GM19328 (cell line): ENCODE data around the gene CAPN10.
"Not testable (repeated sequence)": the region's sequence is repeated elsewhere in the genome, so short reads cannot be mapped to it uniquely, and the experiment has no call there.

Source experiments
- ATAC-seq: cut with Tn5 transposase; IDR thresholded peaks from one replicate; pipeline ENCODE4 v1.9.1; 2021; ENCODE audit warnings: mild to moderate bottlenecking, moderate library complexity; ENCODE audit not compliant: unreplicated experiment

The CAPN10 gene

GRCh38 chr2:240601831-240602160 is 15.3 kb downstream of the CAPN10 start:
- no peak for ATAC-seq

GRCh38 chr2:240602266-240603050 is 15.9 kb downstream of the CAPN10 start:
- ATAC-seq: no peak

- ATAC-seq: no peak
Observed at GRCh38 chr2:240603081-240603835, 16.7 kb downstream of the CAPN10 start.

GRCh38 chr2:240603846-240604245 is 17.3 kb downstream of the CAPN10 start:
- no peak for ATAC-seq

GRCh38 chr2:240604291-240604938 is 17.9 kb downstream of the CAPN10 start:
- no peak for ATAC-seq

GRCh38 chr2:240604939-240605716 is 18.6 kb downstream of the CAPN10 start:
- ATAC-seq: no peak

GRCh38 chr2:240605867-240606743 is 19.6 kb downstream of the CAPN10 start:
- ATAC-seq: no peak

- ATAC-seq: no peak
Observed at GRCh38 chr2:240611601-240612210, 25.2 kb downstream of the CAPN10 start.

GRCh38 chr2:240613781-240614180 is 27.2 kb downstream of the CAPN10 start:
- no peak for ATAC-seq

GRCh38 chr2:240614391-240614790 is 27.9 kb downstream of the CAPN10 start:
- ATAC-seq: no peak

- no peak for ATAC-seq
Observed at GRCh38 chr2:240615396-240615795, 28.9 kb downstream of the CAPN10 start.

- ATAC-seq: no peak
Observed at GRCh38 chr2:240615820-240616547, 29.4 kb downstream of the CAPN10 start.

GRCh38 chr2:240616860-240617666 is 30.5 kb downstream of the CAPN10 start:
- not testable (repeated sequence) for ATAC-seq

GRCh38 chr2:240618776-240619175 is 32.2 kb downstream of the CAPN10 start:
- no peak for ATAC-seq

GRCh38 chr2:240619506-240620148 is 33.1 kb downstream of the CAPN10 start:
- no peak for ATAC-seq

- no peak for ATAC-seq
Observed at GRCh38 chr2:240620149-240620731, 33.7 kb downstream of the CAPN10 start.

GRCh38 chr2:240620859-240621258 is 34.3 kb downstream of the CAPN10 start:
- ATAC-seq: no peak
